HG03432 (cell line): ENCODE data around the gene AEBP2.
A peak's percentile ranks its signal among the peaks of the same experiment; 100 is the strongest.
"Not testable (repeated sequence)": the region's sequence is repeated elsewhere in the genome, so short reads cannot be mapped to it uniquely, and the experiment has no call there.

Source experiments
- ATAC-seq: cut with Tn5 transposase; IDR thresholded peaks from one replicate; pipeline ENCODE4 v1.9.1; 2021; ENCODE audit warnings: mild to moderate bottlenecking, moderate library complexity; ENCODE audit not compliant: unreplicated experiment

The AEBP2 gene

GRCh38 chr12:19439059-19440018 lies at the start of gene AEBP2:
TSS of gene AEBP2 (plus strand) at chr12:19439492. CDS start at chr12:19439700, 208 bp downstream.
- ATAC-seq, result peak; percentile 83

GRCh38 chr12:19390051-19390598 lies 49.2 kb upstream of the AEBP2 start:
- ATAC-seq, result no peak

GRCh38 chr12:19392644-19393043 lies 46.6 kb upstream of the AEBP2 start:
- not testable (repeated sequence) for ATAC-seq

- no peak for ATAC-seq
Measured at GRCh38 chr12:19394385-19394784, 44.9 kb upstream of the AEBP2 start.

GRCh38 chr12:19397534-19397933 lies 41.8 kb upstream of the AEBP2 start:
- no peak for ATAC-seq

GRCh38 chr12:19398376-19399363 lies 40.6 kb upstream of the AEBP2 start:
- ATAC-seq, result no peak

GRCh38 chr12:19400649-19401285 lies 38.5 kb upstream of the AEBP2 start:
- ATAC-seq, result not testable (repeated sequence)

GRCh38 chr12:19402211-19402610 lies 37.1 kb upstream of the AEBP2 start:
- ATAC-seq, result no peak

GRCh38 chr12:19402743-19403431 lies 36.4 kb upstream of the AEBP2 start:
- no peak for ATAC-seq

GRCh38 chr12:19404242-19404880 lies 34.9 kb upstream of the AEBP2 start:
- no peak for ATAC-seq

GRCh38 chr12:19409376-19409775 lies 29.9 kb upstream of the AEBP2 start:
- no peak for ATAC-seq

- ATAC-seq, result no peak
Measured at GRCh38 chr12:19410211-19410610, 29.1 kb upstream of the AEBP2 start.

- no peak for ATAC-seq
Measured at GRCh38 chr12:19410629-19411185, 28.6 kb upstream of the AEBP2 start.

- no peak for ATAC-seq
Measured at GRCh38 chr12:19411234-19412204, 27.8 kb upstream of the AEBP2 start.

GRCh38 chr12:19412844-19413243 lies 26.4 kb upstream of the AEBP2 start:
- ATAC-seq, result no peak

- not testable (repeated sequence) for ATAC-seq
Measured at GRCh38 chr12:19413582-19413981, 25.7 kb upstream of the AEBP2 start.

- no peak for ATAC-seq
Measured at GRCh38 chr12:19415563-19415962, 23.7 kb upstream of the AEBP2 start.

- ATAC-seq, result no peak
Measured at GRCh38 chr12:19419086-19419485, 20.2 kb upstream of the AEBP2 start.
